LNCaP clone FGC (cell line): ENCODE measurements around the gene C17orf50.

Experiments
- DNase-seq: peaks from one replicate; pipeline ENCODE4 v3.0.0-alpha.2; 2011; ENCODE audit warnings: low read depth
- H3K4me3 ChIP-seq: 2 replicates; pipeline ENCODE4 v1.5.1; 2011; ENCODE audit warnings: mild to moderate bottlenecking, low read depth, low read length, control low read depth
- CTCF ChIP-seq: IDR thresholded peaks from 2 replicates; pipeline ENCODE4 v1.5.1; 2012; ENCODE audit warnings: mild to moderate bottlenecking; ENCODE audit not compliant: control insufficient read depth, insufficient read depth; ENCODE audit errors: extremely low read depth

Gene C17orf50

GRCh38 chr17:35765086-35765710 lies 4.5 kb downstream of the C17orf50 start:
- TF ChIP-seq CTCF, result no peak
- DNase-seq, result no peak
- H3K4me3 ChIP-seq, result no peak overlapping the region

GRCh38 chr17:35765756-35766488 lies 5.2 kb downstream of the C17orf50 start:
- TF ChIP-seq CTCF, result no peak
- no peak overlapping the region for H3K4me3 ChIP-seq
- DNase-seq, result no peak

DNA sequence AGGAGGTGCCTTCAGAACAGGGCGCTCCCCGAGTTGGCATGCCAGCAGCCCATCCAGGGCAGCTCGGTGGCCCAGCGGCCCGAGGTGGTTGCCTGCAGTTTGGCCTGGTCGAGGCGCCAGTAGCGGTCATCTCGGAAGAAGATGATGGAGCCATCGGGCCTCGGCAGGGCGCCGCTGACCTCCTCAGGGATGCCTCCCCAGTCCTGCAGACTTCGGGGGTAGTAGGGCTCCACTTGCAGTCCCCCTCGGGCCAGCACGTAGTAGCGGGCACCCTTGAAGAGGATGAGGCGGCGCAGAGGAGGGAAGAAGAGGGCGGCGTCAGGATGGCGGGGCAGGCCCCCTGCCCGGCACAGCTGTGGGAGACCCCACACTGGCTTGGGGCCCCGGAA lies 5.8 kb downstream of the C17orf50 start:
- no peak overlapping the region for H3K4me3 ChIP-seq
- no peak for DNase-seq
- TF ChIP-seq CTCF, result no peak

DNA sequence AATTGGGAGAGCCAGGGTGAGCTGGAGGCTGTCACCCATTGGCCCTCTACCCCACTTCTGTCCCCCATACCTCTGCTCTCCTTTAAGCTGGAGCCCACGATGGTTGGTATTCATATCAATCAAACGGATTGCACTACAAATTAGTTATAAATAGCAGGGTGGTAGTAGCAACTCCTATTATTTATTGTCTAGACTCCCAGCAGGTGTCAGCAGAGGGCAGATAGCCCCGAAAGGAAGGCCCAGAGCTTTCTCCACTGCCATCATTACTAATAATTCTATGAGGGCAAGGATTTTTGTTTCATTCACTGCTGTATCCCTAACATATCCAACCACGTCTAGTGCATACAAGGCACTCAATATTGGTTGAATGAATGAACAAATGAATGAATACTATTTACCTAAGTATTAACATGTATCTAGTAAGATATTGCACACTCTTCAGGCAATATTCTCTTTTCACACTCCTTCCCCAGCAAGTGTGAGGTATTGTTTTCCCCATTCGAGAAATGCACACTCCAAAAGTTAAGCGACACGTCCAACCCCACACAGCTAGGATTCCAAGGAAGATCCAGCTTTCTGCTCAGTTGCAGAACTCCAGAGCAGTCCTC lies 6.3 kb downstream of the C17orf50 start:
- DNase-seq, result no peak
- H3K4me3 ChIP-seq, result no peak overlapping the region
- peak; percentile 72 for TF ChIP-seq CTCF

DNA sequence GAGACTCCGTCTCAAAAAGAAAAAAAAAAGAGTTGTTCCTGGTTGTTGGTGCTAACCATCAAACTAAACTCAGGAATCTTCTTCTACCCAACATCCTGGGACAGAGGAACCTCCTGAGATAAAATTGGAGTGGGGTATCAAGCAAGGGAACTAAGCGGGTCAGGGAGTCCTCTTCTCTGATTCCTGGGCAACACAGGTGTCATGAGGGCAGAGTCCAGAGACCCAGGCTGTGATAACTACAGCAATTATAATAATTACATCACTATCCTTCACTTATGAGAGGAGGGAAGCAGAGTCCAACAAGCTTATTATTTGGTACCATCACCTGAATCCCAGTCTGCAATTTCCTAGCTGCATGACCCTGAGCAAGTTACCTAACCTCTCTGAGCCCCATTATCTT lies 8.1 kb downstream of the C17orf50 start:
- no peak for TF ChIP-seq CTCF
- no peak for DNase-seq
- no peak overlapping the region for H3K4me3 ChIP-seq

GRCh38 chr17:35769895-35770486 lies 9.3 kb downstream of the C17orf50 start:
- TF ChIP-seq CTCF, result peak; percentile 28; the same call in 1 of the 2 replicates
- H3K4me3 ChIP-seq, result no peak overlapping the region
- DNase-seq, result no peak

- no peak for TF ChIP-seq CTCF
- no peak overlapping the region for H3K4me3 ChIP-seq
- no peak for DNase-seq
Observed at GRCh38 chr17:35773129-35773528, 12.4 kb downstream of the C17orf50 start.
